ENCODE data around the gene MCAM. TPM values are rescaled to one million over a fixed set of nuclear protein-coding genes. Genes with fewer than 3 reads are reported as not detected.
A peak's percentile ranks its signal among the peaks of the same experiment; 100 is the strongest.

MCAM gene
- polyA plus RNA-seq, 3 donors: not detected

DNA sequence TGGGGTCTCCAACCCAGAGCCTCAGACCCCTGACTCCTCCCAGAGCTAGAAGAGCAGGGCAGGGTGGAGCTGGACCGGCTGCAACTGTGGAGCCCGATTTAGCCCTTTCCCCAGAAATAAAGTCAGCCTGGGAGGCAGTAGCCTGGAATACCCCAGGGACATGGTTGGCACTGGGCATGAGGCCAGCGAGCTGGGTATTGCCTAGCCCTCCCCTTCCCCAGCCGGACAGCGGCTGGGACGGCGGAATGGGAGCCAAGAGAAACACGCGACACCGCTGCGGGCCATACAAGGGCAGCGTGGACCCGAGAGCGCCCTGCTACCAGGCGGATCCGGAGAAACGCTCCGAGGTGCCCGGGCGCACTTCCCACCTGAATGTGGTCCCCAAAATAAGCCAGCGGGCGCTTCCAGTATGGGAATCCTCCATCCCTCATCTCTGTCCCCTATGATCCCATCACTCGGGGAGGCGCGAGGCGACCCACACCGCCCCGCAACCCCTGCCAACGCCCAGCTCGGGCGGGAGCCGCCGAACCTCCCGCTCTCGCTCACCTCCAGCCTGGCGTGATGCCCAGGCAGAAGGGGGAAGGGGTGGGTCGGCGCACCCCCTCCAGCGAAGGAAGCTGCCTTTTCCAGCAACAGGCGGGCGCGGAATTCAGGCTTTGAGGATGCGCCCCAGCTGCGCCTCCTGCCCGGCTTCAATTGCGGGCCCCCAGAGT is 758 bp downstream of the MCAM start:
- TF ChIP-seq, protein P1, sequence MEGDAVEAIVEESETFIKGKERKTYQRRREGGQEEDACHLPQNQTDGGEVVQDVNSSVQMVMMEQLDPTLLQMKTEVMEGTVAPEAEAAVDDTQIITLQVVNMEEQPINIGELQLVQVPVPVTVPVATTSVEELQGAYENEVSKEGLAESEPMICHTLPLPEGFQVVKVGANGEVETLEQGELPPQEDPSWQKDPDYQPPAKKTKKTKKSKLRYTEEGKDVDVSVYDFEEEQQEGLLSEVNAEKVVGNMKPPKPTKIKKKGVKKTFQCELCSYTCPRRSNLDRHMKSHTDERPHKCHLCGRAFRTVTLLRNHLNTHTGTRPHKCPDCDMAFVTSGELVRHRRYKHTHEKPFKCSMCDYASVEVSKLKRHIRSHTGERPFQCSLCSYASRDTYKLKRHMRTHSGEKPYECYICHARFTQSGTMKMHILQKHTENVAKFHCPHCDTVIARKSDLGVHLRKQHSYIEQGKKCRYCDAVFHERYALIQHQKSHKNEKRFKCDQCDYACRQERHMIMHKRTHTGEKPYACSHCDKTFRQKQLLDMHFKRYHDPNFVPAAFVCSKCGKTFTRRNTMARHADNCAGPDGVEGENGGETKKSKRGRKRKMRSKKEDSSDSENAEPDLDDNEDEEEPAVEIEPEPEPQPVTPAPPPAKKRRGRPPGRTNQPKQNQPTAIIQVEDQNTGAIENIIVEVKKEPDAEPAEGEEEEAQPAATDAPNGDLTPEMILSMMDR (IDR thresholded peaks at IDR 0.05): no peak
- H3K36me3 ChIP-seq (replicated peaks in 1 of 2; ENCODE audit: control insufficient read depth in 1 of 2, insufficient read depth in 2 of 2, low read length in 2 of 2): no peaks in the 10 kb centered on the region
- H2AFZ ChIP-seq (ENCODE audit: insufficient read depth, low read depth, low read length, poor library complexity, severe bottlenecking): peak overlapping the region; percentile 30
- peak overlapping the region in 1 of 2 donors; percentile 75 for H3K4me3 Mint-ChIP-seq
- DNase-seq: no peak
- H3K4me1 Mint-ChIP-seq: peaks cover 21% of the 10 kb centered on the region
- no peak overlapping the region for H3K27ac Mint-ChIP-seq
- under 1% methylated on average over 40 of the region's 46 CpGs for WGBS (ENCODE audit: insufficient coverage)
- H3K27me3 ChIP-seq (ENCODE audit: control insufficient read depth in 2 of 2, insufficient read depth in 2 of 2, low read length in 2 of 2): peaks cover 28 to 75% of the 10 kb centered on the region in 2 donors
- no peaks in the 10 kb centered on the region for H3K79me2 ChIP-seq (ENCODE audit: insufficient read depth, low read length)
- no peak overlapping the region for H3K4me3 ChIP-seq (replicated peaks in 1 of 3; ENCODE audit: low read depth in 2 of 3, low read length in 3 of 3)
- peaks cover 67 to 86% (median 72%) of the 10 kb centered on the region in 3 donors for H3K27me3 Mint-ChIP-seq (ENCODE audit: low read depth in 3 of 3)
- peaks cover 0 to 8% (median 2%) of the 10 kb centered on the region in 7 donors for H3K9me3 Mint-ChIP-seq
- H3K4me2 ChIP-seq (replicated peaks; ENCODE audit: extremely low read depth, low read length, poor library complexity, severe bottlenecking): peak overlapping the region; percentile 35
- intact Hi-C loops (cut with micrococcal nuclease): no loop called here
- no peaks in the 10 kb centered on the region for H4K20me1 ChIP-seq (ENCODE audit: insufficient read depth, low read length)
- no peak overlapping the region for H3K27ac ChIP-seq (ENCODE audit: low read depth in 1 of 2, low read length in 2 of 2)
- H3K9ac ChIP-seq (ENCODE audit: insufficient read depth, low read length, poor library complexity, severe bottlenecking): no peak overlapping the region
- peaks cover 0 to 10% of the 10 kb centered on the region in 2 donors for H3K9me3 ChIP-seq (replicated peaks in 1 of 2; ENCODE audit: control insufficient read depth in 1 of 2, insufficient read depth in 1 of 2, low read length in 2 of 2)
- H3K4me1 ChIP-seq (ENCODE audit: control insufficient read depth in 1 of 2, insufficient read depth in 2 of 2, low read length in 2 of 2): peaks cover 25 to 27% of the 10 kb centered on the region in 2 donors
- H3K36me3 Mint-ChIP-seq: peaks cover 0 to 8% of the 10 kb centered on the region in 2 donors

DNA sequence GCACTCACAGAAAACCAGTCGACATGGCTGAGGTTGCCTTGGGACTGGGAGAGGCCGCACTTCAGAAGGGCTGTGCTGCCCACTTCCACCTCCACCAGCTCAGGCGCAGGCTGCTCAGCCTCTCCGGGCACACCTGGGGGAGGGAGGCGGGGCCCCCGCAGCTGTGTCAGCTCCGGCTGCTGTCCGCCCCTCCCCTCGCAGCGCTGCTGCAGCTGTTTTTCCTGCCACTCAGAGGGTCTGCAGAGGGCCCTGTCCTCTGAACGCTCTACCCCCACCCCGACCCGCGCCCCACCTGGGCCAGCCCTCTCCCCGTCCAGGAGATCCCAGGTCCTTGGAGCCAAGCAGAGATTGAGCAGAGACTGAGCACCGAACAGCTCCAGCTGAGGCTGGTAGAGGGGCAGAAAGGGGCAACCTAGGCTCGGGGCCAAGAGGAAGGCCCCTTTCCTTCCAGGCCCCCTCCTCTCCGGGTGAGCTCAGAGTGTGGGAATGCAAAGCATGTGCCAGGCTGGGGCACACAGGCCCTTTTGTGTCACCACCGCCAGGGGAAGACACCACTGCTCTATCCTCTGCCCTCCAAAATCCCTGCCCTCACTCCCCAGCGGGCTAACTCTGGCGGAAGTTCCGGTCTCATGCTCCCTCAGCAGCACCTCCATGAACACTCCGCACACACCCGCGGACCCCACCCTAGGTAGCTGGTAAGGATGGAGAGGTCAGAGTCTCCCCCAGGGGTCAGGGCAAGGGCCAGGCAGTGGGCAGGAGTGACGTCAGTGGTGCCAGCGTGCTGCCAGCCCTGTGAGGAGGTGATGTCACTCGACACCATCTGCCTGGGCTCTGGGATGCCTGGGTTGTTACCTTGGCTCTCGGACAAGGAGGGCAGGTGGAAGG is 1.6 kb downstream of the MCAM start:
- TF ChIP-seq, protein P1 (IDR thresholded peaks at IDR 0.05): no peak
- Mint-ChIP-seq H3K27ac (no peak overlapping the region), H3K4me1 (peaks cover 20% of the 10 kb centered on the region), H3K36me3 (peaks cover 3 to 8% of the 10 kb centered on the region in 2 donors), H3K4me3 (peak overlapping the region; percentile 31 to 75), H3K9me3 (peaks cover 0 to 8% (median 2%) of the 10 kb centered on the region in 7 donors), H3K27me3 (ENCODE audit: low read depth in 3 of 3) (peaks cover 67 to 81% (median 69%) of the 10 kb centered on the region in 3 donors)
- H3K4me1 ChIP-seq (ENCODE audit: control insufficient read depth in 1 of 2, insufficient read depth in 2 of 2, low read length in 2 of 2): peaks cover 17 to 19% of the 10 kb centered on the region in 2 donors
- no peaks in the 10 kb centered on the region for H3K79me2 ChIP-seq (ENCODE audit: insufficient read depth, low read length)
- intact Hi-C loops (cut with micrococcal nuclease): no loop called here
- peaks cover 0 to 10% of the 10 kb centered on the region in 2 donors for H3K9me3 ChIP-seq (replicated peaks in 1 of 2; ENCODE audit: control insufficient read depth in 1 of 2, insufficient read depth in 1 of 2, low read length in 2 of 2)
- H3K27ac ChIP-seq (ENCODE audit: low read depth in 1 of 2, low read length in 2 of 2): no peak overlapping the region
- H3K4me2 ChIP-seq (replicated peaks; ENCODE audit: extremely low read depth, low read length, poor library complexity, severe bottlenecking): peak overlapping the region; percentile 35
- H3K4me3 ChIP-seq (replicated peaks in 1 of 3; ENCODE audit: low read depth in 2 of 3, low read length in 3 of 3): no peak overlapping the region
- no peak overlapping the region for H3K9ac ChIP-seq (ENCODE audit: insufficient read depth, low read length, poor library complexity, severe bottlenecking)
- H2AFZ ChIP-seq (ENCODE audit: insufficient read depth, low read depth, low read length, poor library complexity, severe bottlenecking): peak overlapping the region; percentile 30
- DNase-seq: peak in 1 of 3 donors; percentile 54
- 7% methylated on average over 20 of the region's 29 CpGs for WGBS (ENCODE audit: insufficient coverage)
- peaks cover 28 to 68% of the 10 kb centered on the region in 2 donors for H3K27me3 ChIP-seq (ENCODE audit: control insufficient read depth in 2 of 2, insufficient read depth in 2 of 2, low read length in 2 of 2)
- H3K36me3 ChIP-seq (replicated peaks in 1 of 2; ENCODE audit: control insufficient read depth in 1 of 2, insufficient read depth in 2 of 2, low read length in 2 of 2): no peaks in the 10 kb centered on the region
- H4K20me1 ChIP-seq (ENCODE audit: insufficient read depth, low read length): peaks cover 2% of the 10 kb centered on the region

Data from CD14-positive monocyte (primary cell).